Right lobe of liver (tissue), 4 donors: ENCODE data around the gene NCAPD2.

Experiments used
- CTCF ChIP-seq, 4 donors: fragments of 200-600 bp in 3 of 4; fragments of 450-650 bp in 1 of 4; IDR thresholded peaks; one replicate each; pipeline versions ENCODE4 v1.5.1 to v1.8.0; 2016 to 2022; ENCODE audit warnings: antibody characterized with exemption in 4 of 4, mild to moderate bottlenecking in 2 of 4
- POLR2A ChIP-seq: fragments of 450-650 bp; IDR thresholded peaks from one replicate; pipeline ENCODE4 v1.6.1; 2017; ENCODE audit warnings: antibody characterized with exemption, mild to moderate bottlenecking
- donor health status: DM: no; HTN: no; CAD: no.
- donor health status: DM: no; HTN: no; CAD: no.
- donor health status: DM: no; HTN: yes; CAD: no.

- TF ChIP-seq POLR2A = no peak
- no peak for TF ChIP-seq CTCF (IDR thresholded peaks at IDR 0.05)
These were observed 30.7 kb upstream of the NCAPD2 start for GRCh38 chr12:6463216-6463615.
